Upper lobe of left lung (tissue), 6 donors: ENCODE data around the gene TRAFD1. TPM values are rescaled to one million over a fixed set of nuclear protein-coding genes. Genes with fewer than 3 reads are reported as not detected.
"Not testable (repeated sequence)": the region's sequence is repeated elsewhere in the genome, so short reads cannot be mapped to it uniquely, and the experiment has no call there.

Experiments
- ATAC-seq, 2 donors: fragments of 200-7000 bp; cut with Tn5 transposase; one replicate each; pipeline ENCODE4 v1.9.1; 2022; ENCODE audit warnings: mild to moderate bottlenecking in 2 of 2, moderate library complexity in 2 of 2; ENCODE audit not compliant: low FRiP score in 2 of 2
- DNase-seq, 2 donors: peaks; one replicate each; pipeline ENCODE4 v3.0.0-alpha.2; 2019 to 2020
- H3K27ac ChIP-seq, 4 donors: fragments of 200-600 bp; sonication (generic); one replicate each; pipeline ENCODE4 v1.5.1; 2016 to 2019
- H3K27me3 ChIP-seq, 4 donors: fragments of 200-600 bp; sonication (generic); one replicate each; pipeline ENCODE4 v1.5.1; 2017 to 2019
- H3K36me3 ChIP-seq, 4 donors: fragments of 200-600 bp; sonication (generic); one replicate each; pipeline ENCODE4 v1.5.1; 2016 to 2019
- H3K4me1 ChIP-seq, 4 donors: fragments of 200-600 bp; sonication (generic); one replicate each; pipeline ENCODE4 v1.5.1; 2018 to 2019
- H3K4me3 ChIP-seq, 4 donors: fragments of 200-600 bp; sonication (generic); one replicate each; pipeline ENCODE4 v1.5.1; 2017 to 2019; ENCODE audit warnings: mild to moderate bottlenecking in 2 of 4, moderate library complexity in 1 of 4
- H3K9me3 ChIP-seq, 4 donors: fragments of 200-600 bp; sonication (generic); one replicate each; pipeline ENCODE4 v1.5.1; 2018 to 2019
- CTCF ChIP-seq, 6 experiments: fragments of 450-650 bp in 4 of 6; fragments of 200-600 bp in 2 of 6; sonication (generic) in 2 of 6; IDR thresholded peaks; one replicate each; pipeline ENCODE4 v1.5.1; 2016 to 2019; ENCODE audit warnings: antibody characterized with exemption in 6 of 6
- EP300 ChIP-seq, 4 donors: sonication (generic); formaldehyde crosslinking; IDR thresholded peaks; one replicate each; pipeline ENCODE4 v1.5.1; 2017; ENCODE audit warnings: antibody characterized with exemption in 4 of 4, control low read depth in 2 of 4
- POLR2A ChIP-seq, 4 donors: fragments of 450-650 bp; IDR thresholded peaks; one replicate each; pipeline ENCODE4 v1.5.1; 2016 to 2017; ENCODE audit warnings: antibody characterized with exemption in 4 of 4, mild to moderate bottlenecking in 2 of 4
- POLR2AphosphoS5 ChIP-seq, 2 donors: sonication (generic); formaldehyde crosslinking; IDR thresholded peaks; one replicate each; pipeline ENCODE4 v1.5.1; 2017; ENCODE audit warnings: antibody characterized with exemption in 2 of 2
- WGBS, 2 donors: methylation state at CpG; one replicate each; pipeline ENCODE4 v1.1.5; 2017 to 2018; 5-methylcytosine and 5-hydroxymethylcytosine counted together
- total RNA-seq, 6 donors: library from RNA; depleted of rRNA in 4 of 6; stranded (reverse); fragments of >200 nt in 4 of 6; gene quantifications; one replicate each; pipeline versions ENCODE4 v1.1.0 to v1.2.1, GENCODE V29; 2016 to 2021
- donor health status: DM: no; HTN: no; CAD: no; lungs with moderate emphysema.
- donor health status: DM: no; HTN: yes; CAD: no; lungs with severe emphysema.

The TRAFD1 gene
- total RNA-seq, 6 donors from 2014 or later, result 36.9 to 75.4 (median 42.6) TPM

- Histone ChIP-seq H3K27ac (no peak overlapping the region), H3K36me3 (peaks cover 30 to 67% (median 55%) of the 10 kb centered on the region in 4 donors), H3K27me3 (no peaks in the 10 kb centered on the region), H3K4me3 (no peak overlapping the region), H3K9me3 (no peaks in the 10 kb centered on the region), H3K4me1 (no peaks in the 10 kb centered on the region)
- 94 to 95% methylated on average over 8 of the region's 8 CpGs for WGBS, 2 donors
- ATAC-seq, result no peak
- TF ChIP-seq CTCF (IDR thresholded peaks at IDR 0.05) (no peak), EP300 (IDR thresholded peaks at IDR 0.05) (no peak), POLR2AphosphoS5 (IDR thresholded peaks at IDR 0.05) (no peak), POLR2A (IDR thresholded peaks at IDR 0.05) (no peak)
- DNase-seq, result peak in 1 of 2 donors; percentile 6
These were observed 28.5 kb downstream of the TRAFD1 start for GRCh38 chr12:112153893-112154219.

DNA sequence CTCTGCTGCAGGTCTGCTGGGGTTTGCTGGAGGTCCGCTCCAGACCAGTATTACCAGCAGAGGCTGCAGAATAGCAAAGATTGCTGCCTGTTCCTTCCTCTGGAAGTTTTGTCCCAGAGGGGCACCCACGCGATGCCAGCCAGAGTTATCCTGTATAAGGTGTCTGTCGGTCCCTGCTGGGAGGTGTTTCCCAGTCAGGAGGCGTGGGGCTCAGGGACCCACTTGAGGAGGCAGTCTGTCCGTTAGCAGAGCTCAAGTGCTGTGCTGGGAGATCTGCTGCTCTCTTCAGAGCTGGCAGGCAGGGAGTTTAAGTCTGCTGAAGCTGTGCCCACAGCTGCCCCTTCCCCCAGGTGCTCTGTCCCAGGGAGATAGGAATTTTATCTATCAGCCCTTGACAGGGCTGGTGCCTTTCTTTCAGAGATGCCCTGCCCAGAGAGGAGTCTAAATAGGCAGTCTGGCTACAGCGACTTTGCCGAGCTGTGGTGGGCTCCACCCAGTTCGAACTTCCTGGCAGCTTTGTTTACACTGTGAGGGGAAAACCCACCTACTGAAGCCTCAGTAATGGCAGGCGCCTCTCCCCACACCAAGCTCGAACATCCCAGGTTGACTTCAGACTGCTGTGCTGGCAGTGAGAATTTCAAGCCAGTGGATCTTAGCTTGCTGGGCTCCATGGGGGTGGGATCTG, 33.2 kb downstream of the TRAFD1 start:
- H3K9me3 ChIP-seq, H3K27ac ChIP-seq, DNase-seq, H3K4me1 ChIP-seq, H3K27me3 ChIP-seq, H3K4me3 ChIP-seq, ATAC-seq: not testable (repeated sequence)
- 84 to 95% methylated on average over 6 to 11 of the region's 11 CpGs for WGBS, 2 donors
- H3K36me3 ChIP-seq, result peaks cover 18 to 66% (median 51%) of the 10 kb centered on the region in 4 donors

GRCh38 chr12:112159146-112159541, 33.8 kb downstream of the TRAFD1 start:
- peaks cover 18 to 64% (median 52%) of the 10 kb centered on the region in 4 donors for H3K36me3 ChIP-seq
- H3K4me1 ChIP-seq, result no peaks in the 10 kb centered on the region
- no peak for TF ChIP-seq POLR2A (IDR thresholded peaks at IDR 0.05)
- no peak for TF ChIP-seq CTCF (IDR thresholded peaks at IDR 0.05)
- TF ChIP-seq EP300 (IDR thresholded peaks at IDR 0.05), result no peak
- TF ChIP-seq POLR2AphosphoS5 (IDR thresholded peaks at IDR 0.05), result no peak
- no peak overlapping the region for H3K27ac ChIP-seq
- 98 to 100% methylated on average over 1 to 6 of the region's 6 CpGs for WGBS, 2 donors
- no peaks in the 10 kb centered on the region for H3K27me3 ChIP-seq
- ATAC-seq (no peak), DNase-seq (no peak)
- H3K9me3 ChIP-seq, result no peaks in the 10 kb centered on the region
- H3K4me3 ChIP-seq, result no peak overlapping the region

DNA sequence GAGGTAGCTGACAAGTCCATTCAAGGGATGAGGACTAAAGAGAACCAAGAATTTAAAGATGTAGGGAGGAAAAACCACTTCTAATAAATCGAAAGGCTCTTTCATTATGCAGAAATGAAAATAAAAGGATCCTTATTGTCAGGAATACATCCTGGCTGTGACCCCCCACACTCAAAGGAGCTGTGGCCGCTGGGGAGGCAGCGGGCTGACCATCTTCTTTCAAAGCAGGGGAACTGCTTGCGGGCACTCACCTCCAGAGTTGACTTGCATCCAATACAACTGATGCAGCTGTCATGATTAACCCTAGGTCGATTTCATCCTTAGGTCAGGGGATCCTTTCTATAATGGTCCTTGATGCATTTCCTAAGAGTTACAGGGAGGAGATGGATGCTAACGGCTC, 35.3 kb downstream of the TRAFD1 start:
- Histone ChIP-seq H3K4me3 (no peak overlapping the region), H3K9me3 (no peaks in the 10 kb centered on the region), H3K27me3 (no peaks in the 10 kb centered on the region), H3K4me1 (no peaks in the 10 kb centered on the region), H3K27ac (no peak overlapping the region), H3K36me3 (peaks cover 18 to 63% (median 50%) of the 10 kb centered on the region in 4 donors)
- 93 to 94% methylated on average over 6 of the region's 6 CpGs for WGBS, 2 donors
- DNase-seq, result no peak
- no peak for ATAC-seq
- TF ChIP-seq CTCF (IDR thresholded peaks at IDR 0.05) (no peak), POLR2AphosphoS5 (IDR thresholded peaks at IDR 0.05) (no peak), EP300 (IDR thresholded peaks at IDR 0.05) (no peak), POLR2A (IDR thresholded peaks at IDR 0.05) (no peak)

GRCh38 chr12:112161711-112162110, 36.4 kb downstream of the TRAFD1 start:
- H3K4me3 ChIP-seq, result no peak overlapping the region
- H3K36me3 ChIP-seq, result peaks cover 18 to 69% (median 50%) of the 10 kb centered on the region in 4 donors
- DNase-seq, result no peak
- no peaks in the 10 kb centered on the region for H3K4me1 ChIP-seq
- no peaks in the 10 kb centered on the region for H3K9me3 ChIP-seq
- no peak for ATAC-seq
- H3K27me3 ChIP-seq, result no peaks in the 10 kb centered on the region
- TF ChIP-seq CTCF (IDR thresholded peaks at IDR 0.05) (no peak), EP300 (IDR thresholded peaks at IDR 0.05) (no peak), POLR2AphosphoS5 (IDR thresholded peaks at IDR 0.05) (no peak), POLR2A (IDR thresholded peaks at IDR 0.05) (no peak)
- 86 to 89% methylated on average over 8 to 9 of the region's 9 CpGs for WGBS, 2 donors
- no peak overlapping the region for H3K27ac ChIP-seq
